ENCODE data around the gene PSMG3.

PSMG3 gene

DNA sequence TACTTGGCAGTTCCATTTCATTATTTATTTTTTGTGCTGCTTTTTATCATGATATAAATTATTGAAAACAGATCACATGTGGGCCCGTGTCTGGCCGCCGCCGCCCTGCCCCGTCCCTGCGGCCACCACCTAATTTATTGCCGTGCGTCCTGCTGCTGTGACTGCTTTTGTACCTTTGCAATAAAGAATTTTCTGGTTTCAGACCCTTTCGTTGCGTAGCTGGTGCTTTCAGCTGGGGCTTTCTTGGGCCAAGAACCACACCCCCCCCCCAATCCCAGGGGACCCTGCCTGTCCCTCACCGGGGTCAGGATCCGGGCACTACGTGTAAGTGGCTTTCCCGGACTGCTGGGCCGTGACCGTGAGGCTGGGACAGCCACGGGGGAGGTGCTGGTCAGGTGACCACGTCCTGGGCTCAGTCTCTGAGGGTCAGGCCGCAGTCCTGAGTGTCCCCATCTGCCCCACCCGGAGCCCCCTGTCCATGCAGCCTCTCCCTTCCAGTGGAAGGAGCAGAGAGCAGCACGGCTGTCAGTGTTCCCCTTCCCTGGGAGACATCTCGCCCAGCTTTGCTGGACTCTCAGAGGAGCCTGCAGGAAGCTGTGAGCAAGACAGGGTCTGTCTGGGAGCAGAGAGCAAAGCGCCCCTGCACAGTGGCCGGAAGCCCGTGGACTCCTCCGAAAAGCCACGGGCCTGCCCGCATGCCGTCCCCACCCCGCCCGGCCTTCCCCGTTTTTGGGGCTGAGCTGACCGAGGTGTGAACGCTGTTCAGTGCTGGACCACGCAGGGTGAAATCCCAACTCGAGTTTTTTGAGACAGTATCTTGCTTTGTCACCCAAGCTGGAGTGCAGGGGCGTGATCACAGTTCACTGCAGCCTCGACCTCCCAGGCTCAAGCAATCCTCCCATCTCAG, 26.7 kb downstream of the PSMG3 start:
- DNase-seq = no peak

DNA sequence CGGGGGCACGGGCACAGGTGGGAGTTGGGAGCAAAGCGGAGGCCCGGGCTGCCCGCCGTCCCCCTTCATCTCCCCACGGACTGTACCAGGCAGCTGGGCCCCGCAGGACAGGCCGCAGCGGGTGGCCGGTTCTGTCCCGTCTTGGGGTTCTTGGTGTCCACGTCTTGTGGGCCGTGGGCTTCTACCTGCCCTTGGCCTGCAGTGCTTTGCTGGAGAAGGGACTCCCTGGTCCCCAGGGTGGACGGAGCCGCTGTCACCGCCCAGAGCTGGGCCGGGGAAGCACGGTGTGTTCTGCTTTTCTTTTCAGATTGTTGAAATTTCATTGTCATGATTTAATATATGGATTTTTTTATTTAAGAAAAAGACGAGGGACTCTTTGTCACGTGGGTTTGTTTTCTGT, 27.5 kb downstream of the PSMG3 start:
- no peak for DNase-seq

GRCh38 chr7:1541431-1542162, 28.2 kb downstream of the PSMG3 start:
- DNase-seq = no peak

GRCh38 chr7:1540776-1541271, 29.0 kb downstream of the PSMG3 start:
- no peak for DNase-seq

DNA sequence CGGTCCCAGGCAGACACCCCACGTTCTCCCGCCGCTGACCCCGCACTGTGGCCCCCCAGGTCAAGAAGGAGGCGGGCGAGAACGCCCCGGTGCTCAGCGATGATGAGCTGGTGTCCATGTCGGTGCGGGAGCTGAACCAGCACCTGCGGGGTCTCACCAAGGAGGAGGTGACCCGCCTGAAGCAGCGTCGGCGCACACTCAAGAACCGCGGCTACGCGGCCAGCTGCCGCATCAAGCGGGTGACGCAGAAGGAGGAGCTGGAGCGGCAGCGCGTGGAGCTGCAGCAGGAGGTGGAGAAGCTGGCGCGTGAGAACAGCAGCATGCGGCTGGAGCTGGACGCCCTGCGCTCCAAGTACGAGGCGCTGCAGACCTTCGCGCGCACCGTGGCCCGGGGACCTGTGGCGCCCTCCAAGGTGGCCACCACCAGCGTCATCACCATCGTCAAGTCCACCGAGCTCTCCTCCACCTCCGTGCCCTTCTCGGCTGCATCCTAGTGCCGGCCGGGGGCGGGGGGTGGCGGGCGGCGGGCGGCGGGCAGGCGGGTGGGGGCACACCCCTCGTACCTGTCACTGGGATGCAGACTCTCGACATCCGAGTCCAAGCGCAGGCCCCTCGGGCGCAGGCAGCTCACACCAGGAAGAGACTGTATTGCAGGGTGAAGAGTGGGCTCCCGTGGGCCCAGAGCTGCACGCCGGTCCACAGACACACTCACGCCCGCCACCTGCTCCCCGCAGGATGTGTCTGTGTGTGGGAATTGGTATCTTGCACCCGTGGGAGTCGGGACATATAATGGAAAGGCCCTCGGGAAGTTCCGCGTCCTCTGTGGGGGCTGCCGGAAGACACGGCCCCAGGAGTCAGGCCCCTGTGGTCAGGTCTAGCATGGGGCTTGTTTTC, 29.7 kb downstream of the PSMG3 start:
- DNase-seq = no peak

DNA sequence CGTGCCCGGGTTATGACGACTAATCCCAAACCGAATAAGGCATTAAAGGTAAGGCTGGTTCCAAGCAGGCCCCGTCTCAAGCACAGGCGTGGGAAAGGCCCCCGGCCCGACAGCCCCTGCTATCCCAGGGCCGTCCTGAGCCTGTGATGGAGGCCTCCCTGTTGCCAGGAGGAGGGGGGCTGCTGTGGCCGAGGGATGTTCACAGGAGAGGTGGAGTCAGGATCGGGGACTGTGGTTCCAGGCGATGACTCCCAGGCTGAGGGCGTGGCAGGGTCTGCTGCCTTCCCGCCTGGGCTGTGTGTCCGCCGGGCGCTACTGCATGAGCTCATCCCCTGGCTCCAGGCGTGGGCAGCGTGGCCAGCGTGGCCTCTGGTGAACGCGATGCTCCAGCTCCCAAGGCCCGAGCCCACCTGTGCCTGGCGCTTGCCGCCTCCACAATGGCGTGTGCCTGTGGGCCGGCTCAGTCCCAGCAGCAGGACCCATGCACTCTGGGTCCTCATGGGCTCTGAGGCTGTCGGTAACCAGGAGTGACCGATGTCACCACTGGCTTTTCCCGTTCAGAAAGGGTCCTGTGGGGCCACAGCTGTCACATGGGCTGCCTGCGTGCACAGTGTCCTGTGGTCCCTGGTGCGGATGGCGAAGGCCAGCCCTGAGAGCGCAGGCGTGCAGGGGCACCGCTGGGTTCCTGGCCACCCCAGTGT, 30.5 kb downstream of the PSMG3 start:
- DNase-seq = no peak

GRCh38 chr7:1538544-1539180, 31.2 kb downstream of the PSMG3 start:
- no peak for DNase-seq

GRCh38 chr7:1537535-1538412, 32.1 kb downstream of the PSMG3 start:
- DNase-seq = no peak

DNA sequence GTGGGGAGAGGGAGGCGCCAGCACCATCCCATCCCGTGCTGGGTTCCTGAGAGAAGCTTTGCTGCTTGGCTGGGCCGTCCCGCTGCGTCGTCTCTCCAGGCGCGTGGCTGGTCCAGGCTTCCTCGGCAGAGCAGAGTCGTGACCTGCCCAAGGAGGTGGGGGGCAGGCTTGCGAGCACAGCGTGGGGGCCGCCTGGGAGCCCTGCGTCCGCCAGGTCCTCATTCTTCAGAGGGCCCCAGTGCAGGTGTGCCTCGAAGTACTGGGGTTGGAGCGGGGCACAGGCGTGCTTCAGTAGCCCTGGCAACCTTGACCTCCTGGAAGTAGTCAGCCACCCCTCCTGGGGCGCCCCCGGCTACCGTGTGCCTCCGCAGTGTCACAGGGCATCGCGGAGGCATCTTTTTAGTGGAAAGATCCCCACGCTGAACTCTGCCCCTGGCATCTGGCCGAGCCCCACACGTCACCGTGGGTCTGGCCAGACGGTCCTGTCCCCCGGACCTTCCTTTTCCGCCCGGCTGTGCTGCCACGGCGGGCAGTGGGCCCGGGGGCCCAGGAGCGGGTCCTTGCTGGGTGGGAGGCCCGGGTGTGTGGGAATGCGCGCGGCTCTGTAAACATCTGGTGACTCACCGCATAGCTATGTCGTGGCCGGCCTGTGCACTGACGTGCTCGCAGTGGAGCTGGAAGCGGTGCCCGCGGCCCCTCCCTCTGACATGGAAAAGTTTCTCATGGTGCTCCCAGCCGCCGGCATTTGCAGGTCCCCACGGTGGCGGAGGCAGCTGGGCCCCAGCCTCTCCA, 32.9 kb downstream of the PSMG3 start:
- DNase-seq = no peak

DNA sequence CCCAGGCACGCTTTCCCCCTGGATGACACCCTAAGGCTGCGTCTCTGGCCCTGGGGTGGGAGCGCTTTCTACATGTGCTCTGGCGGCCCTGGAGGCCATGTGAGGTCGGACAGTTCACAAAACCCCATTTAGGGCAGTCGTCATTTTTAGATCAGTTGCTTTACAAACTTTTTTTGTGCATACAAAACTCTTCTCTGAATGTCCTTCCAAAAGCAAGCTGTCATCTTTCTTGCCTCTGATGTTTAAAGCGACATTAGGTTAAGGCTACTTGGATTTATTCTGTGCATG, 33.4 kb downstream of the PSMG3 start:
- no peak for DNase-seq

- no peak for DNase-seq
Measured at GRCh38 chr7:1535701-1536454, 34.0 kb downstream of the PSMG3 start.

GRCh38 chr7:1535100-1535458, 34.8 kb downstream of the PSMG3 start:
- DNase-seq = no peak

DNA sequence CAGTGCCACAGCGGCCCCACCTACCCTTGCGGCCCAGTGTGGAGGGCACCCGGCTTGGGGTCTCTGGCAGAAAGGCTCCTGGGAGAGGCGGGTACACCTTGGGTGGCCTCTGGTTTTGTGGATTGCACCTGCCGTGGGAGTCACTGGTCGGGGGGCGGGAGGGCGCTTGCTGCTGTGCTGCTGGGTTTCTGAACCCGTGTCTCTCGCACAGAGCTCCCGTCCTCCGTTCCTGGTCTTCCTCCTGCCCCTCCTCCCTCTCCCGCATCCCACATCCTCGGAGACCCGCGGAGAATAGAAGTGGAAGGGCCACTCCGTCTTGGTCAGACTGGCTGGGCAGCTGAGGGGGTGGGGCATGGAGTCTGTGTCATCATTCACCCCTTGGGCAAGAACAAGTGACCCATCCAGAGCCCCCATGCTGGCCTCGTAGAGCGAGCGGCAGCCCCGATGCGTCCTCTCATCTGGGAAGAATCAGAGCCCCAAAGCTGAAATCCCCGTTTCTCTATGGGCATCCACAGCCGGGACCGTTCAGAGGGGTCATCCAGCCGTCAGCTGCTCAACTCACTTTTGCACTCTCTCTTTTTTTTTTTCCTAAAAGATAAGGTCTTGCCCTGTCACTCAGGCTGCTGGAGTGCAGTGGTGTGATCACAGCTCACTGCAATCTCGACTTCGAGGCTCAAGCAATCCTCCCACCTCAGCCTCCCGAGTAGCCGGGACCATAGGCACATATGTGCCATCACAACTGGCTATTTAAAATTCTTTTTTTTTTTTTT, 35.3 kb downstream of the PSMG3 start:
- no peak for DNase-seq

DNA sequence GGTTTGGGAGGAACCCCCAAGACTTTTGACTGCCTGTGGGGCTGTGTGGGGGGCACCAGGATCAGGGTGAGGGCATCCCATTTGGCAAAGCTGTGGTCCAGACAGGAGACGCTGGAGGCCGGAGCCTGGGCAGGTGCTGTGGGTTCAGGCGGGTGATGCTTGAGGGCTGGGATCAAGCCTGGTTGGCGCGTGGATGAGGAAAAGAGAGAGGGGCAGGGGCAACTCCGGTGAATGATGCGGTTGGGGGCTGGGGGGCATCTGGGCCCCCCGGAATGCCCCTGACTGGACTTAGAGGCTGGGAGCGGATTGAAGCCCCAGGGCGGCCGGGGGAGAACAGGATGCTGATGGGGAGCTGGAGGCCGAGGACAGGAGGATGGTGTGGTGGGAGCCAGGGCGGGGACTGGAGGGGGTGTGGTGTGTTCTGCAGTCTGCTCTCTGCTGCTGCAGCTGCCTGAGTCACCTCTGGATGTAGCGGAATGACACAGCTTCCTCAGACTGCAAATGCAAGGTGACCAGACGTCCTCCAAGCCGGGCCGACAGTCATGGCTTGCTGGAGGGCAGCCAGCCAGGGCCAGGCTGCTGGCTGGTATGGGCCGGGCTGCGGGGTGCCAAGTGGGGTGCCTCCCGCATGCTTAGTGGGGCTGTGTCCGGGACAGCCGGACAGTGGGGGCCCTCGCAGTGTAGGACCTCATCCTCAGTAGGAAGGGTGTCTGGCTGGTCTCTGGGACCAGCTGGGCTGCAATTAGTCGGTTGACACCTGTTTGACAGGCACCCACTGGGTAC, 36.1 kb downstream of the PSMG3 start:
- no peak for DNase-seq

DNA sequence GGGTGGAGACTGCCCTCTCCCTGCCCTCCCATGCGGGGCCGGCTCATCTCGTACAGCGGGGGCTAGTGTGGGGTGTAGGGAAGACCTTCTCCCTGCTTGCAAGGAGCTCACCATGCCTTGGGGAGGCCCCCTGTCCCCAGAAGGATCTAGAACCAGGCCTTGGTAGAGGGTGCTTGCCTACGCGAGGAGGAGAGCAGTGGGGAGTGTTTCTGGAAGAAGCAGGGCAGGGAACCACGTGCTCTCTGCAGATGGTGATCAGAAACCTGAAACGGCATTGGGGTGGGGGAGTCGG, 36.6 kb downstream of the PSMG3 start:
- no peak for DNase-seq

GRCh38 chr7:1532456-1533254, 37.2 kb downstream of the PSMG3 start:
- DNase-seq = peak; percentile 63

DNA sequence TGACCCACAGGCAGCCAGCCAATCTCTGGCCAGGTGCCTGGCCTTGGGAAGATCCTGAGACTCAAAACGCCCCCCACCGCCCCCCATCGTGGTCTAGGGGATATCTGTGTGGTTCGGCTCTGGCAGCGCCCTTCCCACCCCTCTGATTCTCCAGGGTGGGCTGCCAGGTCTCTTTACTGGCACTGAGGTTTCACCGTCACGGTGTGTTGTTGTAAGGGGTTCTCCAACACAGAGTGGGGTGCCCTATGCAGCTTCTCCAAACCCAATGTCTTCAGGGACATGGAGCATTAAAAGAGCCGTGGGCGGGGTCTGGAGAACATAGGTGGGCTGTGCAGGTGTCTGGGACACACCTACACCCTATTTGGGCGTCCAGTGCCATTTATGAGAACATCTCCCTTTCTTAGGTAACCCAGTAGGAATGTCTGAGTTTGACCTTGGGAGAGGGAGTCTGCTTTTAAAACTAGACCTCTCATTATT, 37.8 kb downstream of the PSMG3 start:
- no peak for DNase-seq

All from CD4-positive, alpha-beta T cell treated with Interleukin-21 for 1 hour (primary cell).